SHP77 (cell line): Measurements from ENCODE around the gene AGRN.
"Not testable (repeated sequence)": the region's sequence is repeated elsewhere in the genome, so short reads cannot be mapped to it uniquely, and the experiment has no call there.

Source experiments
- DNase-seq, 2 experiments: peaks; one replicate each; lab custom pipeline; 2025; lab: John Stamatoyannopoulos, UW

AGRN gene

DNA sequence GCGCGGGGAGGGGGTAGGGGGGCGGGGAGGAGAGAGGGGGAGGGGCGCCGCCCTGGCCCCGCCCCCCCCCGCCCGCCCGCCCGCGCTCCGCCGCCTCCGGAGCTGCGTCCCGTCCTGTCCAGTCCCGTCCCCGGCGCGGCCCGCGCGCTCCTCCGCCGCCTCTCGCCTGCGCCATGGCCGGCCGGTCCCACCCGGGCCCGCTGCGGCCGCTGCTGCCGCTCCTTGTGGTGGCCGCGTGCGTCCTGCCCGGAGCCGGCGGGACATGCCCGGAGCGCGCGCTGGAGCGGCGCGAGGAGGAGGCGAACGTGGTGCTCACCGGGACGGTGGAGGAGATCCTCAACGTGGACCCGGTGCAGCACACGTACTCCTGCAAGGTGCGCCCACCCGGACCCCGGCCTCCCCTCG, at the start of gene AGRN:
TSS of gene AGRN (plus strand) at position 121 of the 405 bp plus-strand sequence. CDS start at position 174, 53 bp downstream.
- no peak for DNase-seq

DNA sequence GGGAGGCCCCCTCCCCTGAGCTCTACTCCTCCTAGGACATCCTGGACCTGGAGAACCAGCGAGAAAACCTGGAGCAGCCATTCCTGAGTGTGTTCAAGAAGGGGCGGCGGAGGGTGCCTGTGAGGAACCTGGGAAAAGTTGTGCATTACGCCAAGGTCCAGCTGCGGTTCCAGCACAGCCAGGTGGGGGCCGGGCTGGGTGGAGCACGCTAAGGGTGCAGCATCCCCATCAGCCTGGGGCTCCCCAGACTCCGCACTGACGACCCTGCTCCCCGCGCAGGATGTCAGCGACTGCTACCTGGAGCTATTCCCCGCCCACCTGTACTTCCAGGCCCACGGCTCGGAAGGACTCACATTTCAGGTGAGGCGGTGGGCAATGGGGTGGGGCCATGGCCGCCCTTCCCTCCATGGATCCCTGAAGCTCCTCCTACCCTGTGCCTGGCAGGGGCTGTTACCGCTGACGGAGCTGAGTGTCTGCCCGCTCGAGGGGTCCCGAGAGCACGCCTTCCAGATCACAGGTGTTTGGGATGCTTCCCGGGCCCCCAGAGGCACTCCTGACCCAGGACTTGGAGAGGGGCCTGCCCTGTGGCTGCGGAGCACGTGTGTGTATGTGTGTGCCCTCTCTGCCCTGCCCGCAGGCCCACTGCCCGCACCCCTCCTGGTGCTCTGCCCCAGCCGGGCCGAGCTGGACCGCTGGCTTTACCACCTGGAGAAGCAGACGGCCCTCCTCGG, 49.5 kb upstream of the AGRN start:
- no peak for DNase-seq

DNA sequence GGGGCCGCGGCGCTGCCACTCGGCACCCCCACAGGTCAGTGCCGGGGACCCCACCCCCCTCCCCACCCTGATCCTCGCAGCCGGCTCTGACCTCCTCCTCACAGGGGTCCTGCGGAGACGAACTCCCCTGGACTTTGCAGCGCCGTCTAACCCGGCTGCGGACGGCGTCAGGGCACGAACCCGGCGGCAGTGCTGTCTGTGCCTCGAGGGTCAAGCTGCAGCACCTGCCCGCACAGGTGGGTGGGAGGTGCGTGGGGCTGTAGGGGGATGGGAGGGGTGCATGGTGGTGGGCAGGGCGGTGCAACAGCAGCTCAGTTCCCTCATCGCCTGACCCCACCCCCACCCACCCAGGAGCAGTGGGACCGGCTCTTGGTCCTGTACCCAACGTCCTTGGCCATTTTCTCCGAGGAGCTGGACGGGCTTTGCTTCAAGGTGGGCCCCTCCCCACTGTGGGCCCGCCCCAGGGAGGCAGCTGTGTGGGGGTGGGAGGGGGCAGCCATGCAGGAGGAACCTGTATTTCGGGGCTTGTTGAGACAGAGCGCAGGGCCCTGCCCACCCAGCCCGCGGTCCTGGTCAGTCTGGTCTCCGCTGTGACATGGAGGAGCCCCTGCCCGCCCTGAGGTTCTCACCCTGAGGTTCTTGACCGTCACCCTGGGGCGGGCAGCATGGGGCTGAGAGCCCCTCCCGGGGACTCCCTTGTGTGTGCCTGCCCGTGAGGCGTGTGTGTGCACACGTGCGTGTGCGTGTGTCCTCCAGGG, 48.8 kb upstream of the AGRN start:
- DNase-seq: no peak

DNA sequence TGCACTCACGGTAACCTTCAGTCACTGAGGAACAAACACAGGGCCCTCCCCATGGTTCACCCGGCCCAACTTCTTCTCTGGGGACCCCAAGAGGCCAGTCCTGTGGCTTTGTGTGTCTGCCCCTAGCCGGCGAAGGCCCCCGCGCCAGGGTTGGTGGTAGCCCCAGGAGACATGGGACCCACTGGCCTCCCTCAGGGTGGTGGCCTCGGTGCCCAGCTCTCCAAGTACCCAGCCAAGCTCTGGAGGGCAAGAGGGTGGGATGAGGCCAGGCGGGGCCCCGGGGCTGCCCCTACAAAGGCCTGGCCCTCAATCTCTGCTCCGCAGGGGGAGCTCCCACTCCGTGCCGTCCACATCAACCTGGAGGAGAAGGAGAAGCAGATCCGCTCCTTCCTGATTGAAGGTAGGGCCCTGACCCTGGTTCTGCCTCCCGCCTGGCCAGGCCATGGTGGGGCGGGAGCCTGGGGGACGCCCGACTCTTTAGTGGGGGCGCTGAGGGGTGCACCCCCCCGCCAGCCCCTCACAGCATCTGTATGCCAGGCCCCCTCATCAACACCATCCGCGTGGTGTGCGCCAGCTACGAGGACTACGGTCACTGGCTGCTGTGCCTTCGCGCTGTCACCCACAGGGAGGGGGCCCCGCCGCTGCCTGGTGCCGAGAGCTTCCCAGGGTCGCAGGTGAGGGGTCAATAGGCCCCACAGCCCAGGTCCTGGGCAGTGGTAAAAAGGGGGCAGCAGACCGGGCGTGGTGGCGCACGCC, 48.0 kb upstream of the AGRN start:
- no peak for DNase-seq

DNA sequence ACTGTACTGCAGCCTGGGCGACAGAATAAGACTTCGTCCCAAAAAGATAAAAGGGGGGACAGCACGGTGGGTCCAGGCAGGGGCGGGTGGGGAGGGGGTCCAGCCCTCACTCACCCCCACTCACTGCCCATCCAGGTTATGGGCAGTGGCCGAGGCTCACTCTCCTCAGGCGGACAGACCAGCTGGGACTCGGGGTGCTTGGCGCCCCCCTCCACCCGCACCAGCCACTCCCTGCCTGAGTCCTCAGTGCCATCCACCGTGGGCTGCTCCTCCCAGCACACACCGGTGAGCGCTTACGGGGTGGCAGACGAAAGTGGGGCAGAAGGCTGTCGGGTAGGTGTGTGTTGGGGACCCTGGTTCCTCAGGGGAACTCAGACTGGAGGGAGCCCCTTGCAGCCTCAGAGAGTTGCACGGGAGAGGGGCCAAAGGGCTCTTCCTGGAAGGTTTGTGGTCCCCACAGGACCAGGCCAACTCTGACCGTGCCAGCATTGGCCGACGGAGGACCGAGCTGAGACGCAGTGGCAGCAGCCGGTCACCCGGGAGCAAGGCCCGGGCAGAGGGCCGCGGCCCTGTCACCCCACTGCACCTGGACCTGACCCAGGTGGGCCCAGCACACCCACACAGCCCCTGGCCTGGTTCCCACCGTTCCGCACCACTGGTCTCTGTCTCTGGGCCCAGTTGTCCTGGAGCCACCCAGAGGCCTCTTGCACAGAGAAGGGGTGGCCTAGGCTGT, 47.0 kb upstream of the AGRN start:
- no peak for DNase-seq

DNA sequence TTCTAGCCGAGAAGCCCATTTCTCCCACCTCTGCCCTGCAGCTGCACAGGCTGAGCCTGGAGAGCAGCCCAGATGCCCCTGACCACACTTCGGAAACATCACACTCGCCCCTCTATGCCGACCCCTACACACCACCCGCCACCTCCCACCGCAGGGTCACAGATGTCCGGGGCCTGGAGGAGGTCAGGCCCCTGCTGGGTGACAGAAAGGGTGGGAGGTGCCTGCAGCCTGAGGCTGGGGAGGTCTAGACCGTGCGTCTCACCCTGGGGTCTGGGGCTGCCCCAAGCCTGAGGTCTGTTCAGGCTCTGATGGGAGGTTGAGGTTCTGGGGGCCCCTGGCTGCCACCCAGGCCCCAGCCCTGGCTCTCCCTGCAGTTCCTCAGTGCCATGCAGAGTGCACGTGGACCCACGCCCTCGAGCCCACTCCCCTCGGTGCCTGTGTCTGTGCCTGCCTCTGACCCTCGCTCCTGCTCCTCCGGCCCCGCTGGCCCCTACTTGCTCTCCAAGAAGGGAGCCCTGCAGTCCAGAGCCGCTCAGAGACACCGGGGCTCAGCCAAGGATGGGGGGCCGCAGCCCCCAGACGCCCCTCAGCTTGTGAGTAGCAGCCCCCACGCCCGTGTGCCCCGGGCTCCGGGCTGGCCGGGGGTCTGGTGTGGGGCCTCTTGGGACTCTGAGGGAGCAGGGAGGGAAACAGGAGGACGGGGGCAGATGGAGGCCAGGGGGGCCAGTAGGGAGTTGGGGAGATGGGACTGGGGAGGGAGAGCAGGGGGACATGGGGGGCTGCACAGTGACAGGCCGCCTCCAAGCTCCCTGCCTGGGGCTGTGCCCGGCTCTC, 46.2 kb upstream of the AGRN start:
- DNase-seq: no peak

DNA sequence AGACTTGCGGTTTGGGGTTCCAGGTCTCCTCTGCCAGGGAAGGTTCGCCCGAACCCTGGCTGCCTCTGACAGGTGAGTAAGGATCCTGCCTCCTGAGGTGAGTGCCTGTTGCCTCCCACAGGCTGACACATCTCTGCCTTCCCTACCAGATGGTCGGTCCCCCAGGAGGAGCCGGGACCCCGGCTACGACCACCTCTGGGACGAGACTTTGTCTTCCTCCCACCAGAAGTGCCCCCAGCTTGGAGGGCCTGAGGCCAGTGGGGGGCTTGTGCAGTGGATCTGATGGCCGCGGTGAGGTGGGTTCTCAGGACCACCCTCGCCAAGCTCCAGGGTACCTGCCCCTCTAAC, 45.7 kb upstream of the AGRN start:
- DNase-seq: no peak

DNA sequence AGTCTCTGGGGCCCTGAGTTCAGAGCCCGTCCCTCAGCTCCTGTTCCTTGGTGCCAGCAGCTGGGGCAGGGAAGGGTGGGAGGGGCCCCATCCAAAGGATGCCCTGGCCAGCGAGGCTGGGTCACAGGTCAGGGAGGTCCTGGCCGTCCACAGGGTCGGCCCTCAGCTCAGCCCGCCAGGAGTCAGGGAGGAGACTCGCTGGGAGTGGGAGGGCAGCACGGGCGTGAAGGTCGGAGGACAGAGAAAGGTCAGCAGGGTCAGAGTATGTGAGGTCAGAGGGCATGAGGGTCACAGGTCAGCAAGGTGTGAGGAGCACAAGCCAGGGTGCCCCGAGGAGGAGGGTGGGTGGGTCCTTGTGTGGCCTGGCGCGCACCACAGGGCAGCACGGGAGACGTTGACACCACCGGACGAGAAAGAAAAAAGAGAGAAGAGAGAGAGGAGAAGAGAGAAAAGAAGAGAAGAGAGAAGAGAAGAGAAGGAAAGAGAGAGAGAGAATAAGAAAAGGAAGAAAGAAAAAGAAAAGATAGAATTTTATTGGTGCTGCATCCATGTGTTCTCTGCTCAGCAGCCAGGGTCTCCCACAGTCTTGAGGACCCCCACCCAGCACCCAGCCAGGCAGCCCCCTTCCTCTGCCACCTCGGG, 45.1 kb upstream of the AGRN start:
- no peak for DNase-seq

DNA sequence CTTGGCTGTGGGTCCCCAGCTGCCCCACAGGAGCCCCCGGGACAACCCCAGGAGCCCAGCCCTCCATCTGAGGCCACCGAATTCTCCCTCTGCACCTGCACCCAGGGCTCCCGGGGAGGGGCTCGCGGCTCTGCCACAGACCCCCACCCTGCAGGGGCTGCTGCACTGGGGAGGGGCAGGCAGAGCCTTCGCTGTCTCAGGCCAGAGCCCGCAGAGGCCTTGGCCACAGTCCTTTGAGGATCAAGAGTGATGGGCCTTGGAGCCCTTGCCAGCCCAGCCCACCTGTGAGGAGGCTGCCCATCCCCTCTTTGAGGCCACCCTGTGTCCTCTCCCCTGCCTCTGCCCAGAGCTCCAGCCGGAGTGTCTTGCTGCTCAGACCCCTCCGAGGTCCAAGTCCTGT, 44.6 kb upstream of the AGRN start:
- no peak for DNase-seq

DNA sequence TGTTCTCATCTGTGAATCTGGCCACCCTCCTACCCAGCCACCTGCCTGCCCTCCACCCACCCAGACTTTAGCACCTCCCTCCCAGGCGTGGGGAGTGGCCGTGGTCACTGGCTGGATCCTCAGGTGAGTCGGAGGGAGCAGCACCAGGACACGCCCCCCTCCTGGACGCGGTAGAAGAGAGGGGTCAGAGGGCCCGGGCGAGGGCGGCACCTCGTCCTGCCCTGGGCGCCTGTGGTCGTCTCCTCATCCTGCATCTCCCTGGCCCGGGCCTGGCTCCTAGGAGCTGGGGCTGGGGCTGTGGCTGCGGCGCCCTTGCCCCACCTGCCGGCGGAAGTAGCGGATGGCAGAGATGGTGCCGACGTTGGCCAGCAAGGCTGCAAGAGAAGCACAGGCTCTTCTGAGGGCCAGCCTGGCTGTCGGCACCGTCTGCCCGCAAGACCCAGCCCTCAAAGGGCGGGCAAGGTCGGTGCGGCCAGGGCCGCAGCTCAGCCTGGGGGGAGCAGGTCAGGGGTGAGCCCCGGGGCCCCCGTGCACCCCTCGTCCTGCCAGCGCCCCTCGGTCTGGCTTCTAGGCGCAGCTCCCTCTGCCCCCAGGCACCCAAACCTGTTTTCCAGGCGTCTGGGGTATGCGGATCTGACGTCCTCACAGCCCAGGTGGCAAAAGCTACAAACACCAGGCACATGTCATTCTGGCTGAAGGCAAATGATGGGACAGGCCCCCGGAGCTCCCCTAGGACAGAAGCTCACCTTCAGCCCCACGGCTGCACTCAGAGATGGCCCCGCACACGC, 43.8 kb upstream of the AGRN start:
- peak; percentile 57 to 75 for DNase-seq

DNA sequence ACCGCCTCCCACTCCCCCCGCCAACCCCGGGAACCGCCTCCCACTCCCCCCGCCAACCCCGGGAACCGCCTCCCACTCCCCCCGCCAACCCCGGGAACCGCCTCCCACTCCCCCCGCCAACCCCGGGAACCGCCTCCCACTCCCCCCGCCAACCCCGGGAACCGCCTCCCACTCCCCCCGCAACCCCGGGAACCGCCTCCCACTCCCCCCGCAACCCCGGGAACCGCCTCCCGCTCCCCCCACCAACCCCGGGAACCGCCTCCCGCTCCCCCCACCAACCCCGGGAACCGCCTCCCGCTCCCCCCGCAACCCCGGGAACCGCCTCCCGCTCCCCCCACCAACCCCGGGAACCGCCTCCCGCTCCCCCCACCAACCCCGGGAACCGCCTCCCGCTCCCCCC, 43.1 kb upstream of the AGRN start:
- DNase-seq: not testable (repeated sequence)

DNA sequence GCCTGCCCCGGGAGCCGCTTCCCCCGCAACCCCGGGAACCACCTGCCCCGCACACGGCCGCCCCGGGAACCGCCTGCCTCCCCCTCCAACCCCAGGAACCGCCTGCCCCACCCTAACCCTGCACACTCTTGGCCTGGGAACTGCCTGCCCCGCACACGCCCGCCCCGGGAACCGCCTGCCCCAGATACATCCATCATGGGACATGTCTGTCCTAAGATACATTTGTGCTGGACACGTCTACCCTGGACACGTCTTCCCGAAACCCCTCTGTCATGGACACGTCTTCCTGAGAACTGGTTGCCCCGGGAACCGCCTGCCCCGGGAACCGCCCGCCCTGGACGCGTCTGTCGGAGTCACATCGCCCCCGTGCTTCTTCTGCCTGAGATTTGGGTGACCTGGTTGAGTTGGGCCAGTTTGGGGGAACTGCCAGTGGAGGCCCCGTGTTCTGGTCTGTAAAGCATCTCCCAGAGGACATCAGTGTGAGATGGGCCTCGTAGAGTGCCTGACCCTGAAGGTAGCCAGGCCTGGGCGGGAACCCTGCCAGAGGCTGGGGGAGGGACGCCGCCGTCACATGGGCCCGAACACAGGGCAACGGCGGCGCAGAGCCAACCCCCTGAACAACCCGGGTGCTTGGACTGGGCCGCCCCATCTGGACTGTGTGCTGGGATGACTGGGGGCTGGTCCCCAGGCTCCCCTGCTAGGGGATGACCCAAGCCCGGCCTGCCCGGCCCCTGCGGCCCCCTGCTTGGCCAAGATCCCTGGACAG, 41.7 kb upstream of the AGRN start:
- DNase-seq: no peak

DNA sequence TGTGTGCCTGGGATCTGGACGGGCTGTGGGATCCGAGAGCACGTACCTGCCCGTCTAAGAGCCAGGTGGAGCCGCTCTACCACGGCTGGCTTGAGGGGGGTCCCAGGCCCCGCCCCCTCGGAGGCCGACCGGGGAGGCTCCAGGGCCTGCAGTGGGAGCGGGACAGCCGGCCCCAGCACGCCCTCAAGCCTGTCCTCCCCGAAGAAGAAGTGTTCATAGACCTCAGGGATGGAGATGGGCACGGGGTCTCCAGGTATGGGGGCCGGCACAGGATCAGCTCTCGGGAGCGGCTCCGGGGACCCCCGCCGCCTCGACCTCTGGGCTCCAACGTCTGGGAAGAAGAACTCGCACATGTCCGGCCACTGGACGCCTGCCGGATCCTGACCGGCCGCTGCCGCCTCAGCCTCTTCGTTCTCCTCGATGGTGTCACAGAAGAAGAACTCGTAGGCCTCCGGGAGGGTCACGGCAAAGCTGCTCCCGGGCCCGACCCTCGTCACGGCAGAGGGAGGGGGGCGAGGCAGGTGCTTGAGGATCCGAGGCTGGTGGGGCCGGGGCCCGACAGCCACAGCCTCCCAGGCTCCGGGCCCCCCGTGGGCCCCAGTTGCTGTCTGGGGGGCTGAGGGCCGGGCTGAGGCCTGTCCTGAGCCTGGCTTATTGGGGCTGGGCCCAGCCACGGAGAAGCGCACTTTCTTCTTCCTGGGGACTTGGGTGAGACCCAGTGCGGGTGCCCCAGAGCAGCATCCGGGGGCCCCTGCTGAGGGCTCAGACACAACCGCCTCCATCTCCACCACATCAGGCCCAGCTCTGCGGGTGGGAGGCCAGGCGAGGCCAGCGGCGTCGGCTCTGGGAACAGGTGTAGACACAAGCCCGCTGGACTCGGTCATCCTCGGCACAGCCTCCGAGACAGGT, 40.8 kb upstream of the AGRN start:
- DNase-seq: no peak

DNA sequence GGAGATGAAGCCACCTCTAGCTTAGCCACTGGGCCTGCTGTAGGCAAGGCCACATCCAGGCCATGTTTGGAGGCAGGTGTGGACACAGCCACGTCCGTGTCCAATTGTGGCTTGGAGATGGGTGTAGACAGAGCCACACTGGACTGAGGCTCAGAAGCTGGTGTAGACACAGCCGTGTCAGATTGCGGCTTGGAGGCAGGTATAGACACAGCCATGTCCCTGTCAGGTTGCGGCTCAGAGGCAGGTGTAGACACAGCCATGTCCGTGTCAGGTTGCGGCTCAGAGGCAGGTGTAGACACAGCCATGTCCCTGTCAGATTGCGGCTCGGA, 40.2 kb upstream of the AGRN start:
- DNase-seq: no peak

DNA sequence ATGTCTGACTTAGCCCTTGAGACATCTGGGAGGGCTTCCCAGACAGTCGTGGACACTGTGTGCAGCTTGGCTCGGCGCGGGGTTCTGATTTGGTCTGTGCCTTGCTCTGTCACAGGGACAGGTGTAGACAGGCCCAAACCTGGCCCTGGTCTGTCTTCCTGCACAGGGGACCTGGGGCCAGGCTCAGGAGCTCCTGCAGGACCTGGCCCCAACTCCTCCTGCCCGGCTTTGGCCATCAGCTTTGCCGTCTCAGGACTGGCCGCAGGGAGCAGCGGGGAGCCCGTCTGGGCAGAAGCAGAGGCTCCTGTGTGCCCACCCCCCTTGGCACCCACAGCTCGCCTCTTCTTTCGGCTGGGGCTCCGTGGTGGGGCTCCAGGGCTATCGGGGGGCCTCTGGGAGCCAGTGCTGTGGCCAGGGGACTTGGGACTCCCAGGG, 39.8 kb upstream of the AGRN start:
- no peak for DNase-seq

DNA sequence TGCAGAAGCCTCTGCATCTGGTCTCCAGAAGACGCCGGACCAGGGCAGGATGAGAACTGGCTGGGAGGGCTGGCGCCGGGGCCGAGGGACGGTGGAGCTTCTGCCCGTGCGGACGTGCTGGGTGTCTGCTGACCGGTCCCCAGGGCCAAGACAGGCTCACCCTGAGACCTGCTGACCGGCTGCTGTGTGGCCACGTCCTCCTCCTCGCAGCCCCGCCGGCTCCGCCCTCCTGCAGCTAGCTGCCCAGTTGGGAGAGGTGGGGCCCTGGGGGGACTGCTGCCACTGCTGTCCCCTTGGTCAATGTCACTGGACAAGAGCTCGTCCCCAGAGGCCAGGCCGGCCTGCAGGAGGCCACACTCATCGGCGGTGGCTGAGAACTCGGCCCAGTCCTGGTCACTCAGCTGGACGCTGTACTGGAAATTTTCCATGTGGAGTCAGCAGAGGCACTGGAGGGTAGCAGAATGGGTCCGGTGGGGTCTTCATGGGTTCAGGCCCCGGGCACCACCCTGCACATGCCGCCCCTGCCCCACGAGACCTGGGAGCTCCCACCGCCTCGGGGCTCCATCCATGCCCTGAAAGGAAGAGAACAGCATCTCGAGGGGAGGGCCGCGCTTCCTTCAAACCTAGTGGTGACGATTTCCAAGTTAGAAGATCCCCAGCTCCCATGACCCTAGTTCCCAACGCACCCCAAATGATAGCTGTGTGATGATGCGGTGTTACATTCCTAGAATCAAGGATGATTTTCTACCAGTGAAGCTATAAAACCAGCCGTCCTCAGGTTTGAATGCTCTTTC, 39.1 kb upstream of the AGRN start:
- no peak for DNase-seq

DNA sequence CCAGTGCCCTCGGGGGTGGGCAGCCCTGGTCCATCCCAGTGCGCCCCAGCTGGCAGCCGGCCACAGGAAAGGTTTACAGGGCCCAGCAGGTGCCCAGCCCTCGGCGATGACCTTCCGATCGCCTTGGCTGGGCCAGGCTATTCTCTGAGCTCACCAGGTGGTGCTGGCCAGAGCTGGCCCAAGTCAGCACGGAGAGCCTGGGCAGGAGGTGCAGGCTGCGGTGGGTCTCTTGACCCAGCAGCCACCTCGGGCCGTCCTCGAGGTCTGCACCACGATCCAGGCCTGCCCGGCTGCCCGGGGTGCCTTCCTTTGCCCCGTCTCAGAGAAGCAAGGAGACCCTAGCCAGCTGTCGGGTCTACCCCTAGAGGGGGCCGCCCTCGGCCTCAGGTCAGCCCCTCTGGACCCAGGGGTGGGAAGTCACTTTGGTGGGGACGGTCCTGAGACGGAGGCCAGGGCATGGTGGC, 38.4 kb upstream of the AGRN start:
- no peak for DNase-seq
